Ecto neural progenitor cell (in vitro differentiated cells): ENCODE measurements around the gene ALPK3.

Experiments used
- DNase-seq: peaks from one replicate; pipeline ENCODE4 v3.0.0-alpha.2; 2018; ENCODE audit warnings: low spot score

ALPK3 gene

GRCh38 chr15:84846269-84846668 is 29.1 kb downstream of the ALPK3 start:
- DNase-seq = no peak

GRCh38 chr15:84847382-84847781 is 30.2 kb downstream of the ALPK3 start:
- no peak for DNase-seq

- DNase-seq = no peak
These were observed 35.1 kb downstream of the ALPK3 start for GRCh38 chr15:84852212-84852611.

GRCh38 chr15:84855136-84855535 is 38.0 kb downstream of the ALPK3 start:
- DNase-seq = no peak

- no peak for DNase-seq
These were observed 38.6 kb downstream of the ALPK3 start for GRCh38 chr15:84855765-84856164.

- DNase-seq = no peak
These were observed 39.7 kb downstream of the ALPK3 start for GRCh38 chr15:84856731-84857417.

GRCh38 chr15:84857418-84858004 is 40.4 kb downstream of the ALPK3 start:
- DNase-seq = no peak

- no peak for DNase-seq
These were observed 41.1 kb downstream of the ALPK3 start for GRCh38 chr15:84858231-84858630.

GRCh38 chr15:84859144-84859543 is 42.0 kb downstream of the ALPK3 start:
- no peak for DNase-seq

- no peak for DNase-seq
These were observed 42.5 kb downstream of the ALPK3 start for GRCh38 chr15:84859651-84860050.

GRCh38 chr15:84861781-84862180 is 44.6 kb downstream of the ALPK3 start:
- DNase-seq = no peak

- no peak for DNase-seq
These were observed 45.2 kb downstream of the ALPK3 start for GRCh38 chr15:84862214-84862975.

- no peak for DNase-seq
These were observed 46.6 kb downstream of the ALPK3 start for GRCh38 chr15:84863565-84864443.

- no peak for DNase-seq
These were observed 47.3 kb downstream of the ALPK3 start for GRCh38 chr15:84864444-84864795.

- no peak for DNase-seq
These were observed 48.0 kb downstream of the ALPK3 start for GRCh38 chr15:84865074-84865569.

- DNase-seq = no peak
These were observed 51.1 kb downstream of the ALPK3 start for GRCh38 chr15:84868037-84868880.

GRCh38 chr15:84869510-84869909 is 52.4 kb downstream of the ALPK3 start:
- no peak for DNase-seq

GRCh38 chr15:84871428-84871985 is 54.4 kb downstream of the ALPK3 start:
- no peak for DNase-seq

GRCh38 chr15:84872009-84872910 is 55.1 kb downstream of the ALPK3 start:
- no peak for DNase-seq

- DNase-seq = no peak
These were observed 56.8 kb downstream of the ALPK3 start for GRCh38 chr15:84873997-84874396.
